ENCODE measurements around the gene TEX51.

DNA sequence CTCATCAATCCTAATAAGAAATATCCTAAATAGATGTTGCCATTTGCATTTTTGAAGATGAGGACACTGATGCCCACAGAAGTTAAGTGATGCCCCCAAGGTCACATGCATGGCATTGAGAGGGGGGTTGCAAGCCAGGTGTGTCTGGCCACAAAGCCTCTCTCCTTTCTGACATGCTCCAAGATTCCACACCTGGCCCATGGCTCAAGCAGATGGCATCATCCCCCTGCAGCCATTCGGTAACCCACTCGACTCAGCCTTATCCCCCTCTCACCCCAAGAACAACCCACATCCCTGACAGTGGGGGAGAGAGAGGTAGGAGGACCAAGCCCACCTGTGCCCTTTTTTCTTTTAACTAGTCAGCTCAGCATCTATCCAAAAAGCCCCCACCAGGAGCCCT lies 16.5 kb upstream of the TEX51 start:
- no peak for TF ChIP-seq POLR2A (IDR thresholded peaks at IDR 0.05; ENCODE audit: low read length)
- no peak for TF ChIP-seq GATA1 (IDR thresholded peaks at IDR 0.05; ENCODE audit: low read depth, low read length)

All from erythroblast (primary cell).